Panc1 (cell line): ENCODE data around the gene ADCY4. TPM values are rescaled to one million over a fixed set of nuclear protein-coding genes. Genes with fewer than 3 reads are reported as not detected.

Experiments used
- ATAC-seq: fragments of 200-7000 bp; cut with Tn5 transposase; 2 replicates; pipeline ENCODE4 v1.9.1; 2020; ENCODE audit warnings: mild to moderate bottlenecking, moderate library complexity
- BruUV-seq: library from RNA; stranded (reverse); fragments of 400-500 nt; replicated peaks from 2 replicates; lab custom pipeline; 2021; lab: Mats Ljungman, UMichigan
- CTCF ChIA-PET: fragments of 300-600 bp; sonication (Branson Sonifier 250); formaldehyde crosslinking; loops from one replicate; lab custom pipeline; 2022; ENCODE audit warnings: antibody characterized with exemption; lab: Charles Lee
- POLR2A ChIA-PET: fragments of 300-600 bp; sonication (Branson Sonifier 250); formaldehyde crosslinking; loops from one replicate; lab custom pipeline; 2022; ENCODE audit warnings: antibody characterized with exemption; lab: Charles Lee
- DNase-seq: peaks from one replicate; pipeline ENCODE4 v3.0.0-alpha.2; 2010; ENCODE audit warnings: low read depth, low spot score
- H3K27ac ChIP-seq: 2 replicates; pipeline ENCODE4 v1.5.1; 2011; ENCODE audit warnings: mild to moderate bottlenecking, low read length, inconsistent platforms
- H3K27me3 ChIP-seq: fragments of 200-500 bp; sonication (Bioruptor generic); 2 replicates; pipeline ENCODE4 v1.6.0; 2014; ENCODE audit warnings: low read length, inconsistent platforms; ENCODE audit not compliant: control insufficient read depth, insufficient read depth
- H3K36me3 ChIP-seq: fragments of 200-500 bp; sonication (Bioruptor generic); 2 replicates; pipeline ENCODE4 v1.5.1; 2014; ENCODE audit warnings: inconsistent platforms, mild to moderate bottlenecking, low read length, moderate library complexity; ENCODE audit not compliant: control insufficient read depth, insufficient read depth
- H3K4me1 ChIP-seq: 2 replicates; pipeline ENCODE4 v1.5.1; 2011; ENCODE audit warnings: inconsistent platforms, mild to moderate bottlenecking, low read length, moderate library complexity; ENCODE audit not compliant: control insufficient read depth, insufficient read depth
- H3K4me3 ChIP-seq, 2 experiments: 2 replicates each; pipeline ENCODE4 v1.5.1; 2011 to 2012; ENCODE audit warnings: low read depth in 2 of 2, low read length in 2 of 2, mild to moderate bottlenecking in 2 of 2, inconsistent platforms in 1 of 2, moderate library complexity in 1 of 2
- H3K9me3 ChIP-seq: fragments of 200-500 bp; sonication (Bioruptor generic); 2 replicates; pipeline ENCODE4 v1.5.1; 2014; ENCODE audit warnings: low read depth, mild to moderate bottlenecking, inconsistent platforms, low read length, moderate library complexity; ENCODE audit not compliant: control insufficient read depth, insufficient read depth
- CTCF ChIP-seq: fragments of 450-650 bp; IDR thresholded peaks from 2 replicates; pipeline ENCODE4 v1.5.1; 2017; ENCODE audit warnings: mild to moderate bottlenecking
- POLR2AphosphoS5 ChIP-seq: IDR thresholded peaks from 2 replicates; pipeline ENCODE4 v1.6.1; 2012; ENCODE audit warnings: mild to moderate bottlenecking, low read depth, low read length, moderate library complexity
- REST ChIP-seq, 2 experiments: IDR thresholded peaks; 2 replicates each; pipeline ENCODE4 v1.6.1; 2011 to 2012; ENCODE audit warnings: low read depth in 2 of 2, control low read depth in 1 of 2, low read length in 1 of 2, mild to moderate bottlenecking in 1 of 2, moderate library complexity in 1 of 2; ENCODE audit not compliant: insufficient read depth in 1 of 2
- SIN3A ChIP-seq: IDR thresholded peaks from 2 replicates; pipeline ENCODE4 v1.6.1; 2012; ENCODE audit warnings: low read depth, mild to moderate bottlenecking, low read length, moderate library complexity, borderline replicate concordance; ENCODE audit not compliant: insufficient read depth
- TCF7L2 ChIP-seq: IDR thresholded peaks from 2 replicates; pipeline ENCODE4 v1.6.1; 2011; ENCODE audit warnings: mild to moderate bottlenecking, low read depth, low read length, inconsistent platforms
- in situ Hi-C: cut with HindIII; loops from 2 replicates; pipeline ENCODE4 v1.10.0; 2016; ENCODE audit warnings: low sequenced_read_pairs, low pct_unique_long_range_greater_than_20kb
- intact Hi-C: fragments of 100-400 bp; cut with micrococcal nuclease; formaldehyde crosslinking; loops from one replicate; pipeline ENCODE4 v1.10.0; 2022; ENCODE audit not compliant: unreplicated experiment
- total RNA-seq: library from RNA; stranded (reverse); gene quantifications from one replicate; pipeline ENCODE4 v1.2.1, GENCODE V29; 2021; ENCODE audit not compliant: unreplicated experiment

ADCY4 gene
- total RNA-seq, 1 experiment from 2014 or later, result 0.21 TPM

- ChIA-PET CTCF (no interaction called here), POLR2A (no interaction called here)
- ATAC-seq, result no peak
- H3K27me3 ChIP-seq, result no peaks in the 10 kb centered on the region
- in situ Hi-C loops, result no loop called here
- H3K9me3 ChIP-seq, result no peaks in the 10 kb centered on the region
- no peak for DNase-seq
- H3K36me3 ChIP-seq, result no peaks in the 10 kb centered on the region; the same call in 1 of the 2 replicates
- H3K4me3 ChIP-seq, result no peak overlapping the region
- H3K27ac ChIP-seq, result no peak overlapping the region
- no TSS peak for BruUV-seq
- TF ChIP-seq CTCF (no peak), SIN3A (no peak), REST (IDR thresholded peaks at IDR 0.05; ENCODE audit: insufficient read depth in 1 of 2, low read depth in 2 of 2, low read length in 1 of 2) (no peak), TCF7L2 (no peak), POLR2AphosphoS5 (no peak)
- intact Hi-C loops, result no loop called here
- H3K4me1 ChIP-seq, result peaks cover 3% of the 10 kb centered on the region; the same call in 1 of the 2 replicates
Measured at GRCh38 chr14:24361326-24361725, 26.5 kb upstream of the ADCY4 start.

GRCh38 chr14:24360281-24360680 is 25.4 kb upstream of the ADCY4 start:
- no peaks in the 10 kb centered on the region for H3K36me3 ChIP-seq
- H3K4me3 ChIP-seq, result no peak overlapping the region
- ATAC-seq, result no peak
- no peak overlapping the region for H3K27ac ChIP-seq
- no peak for TF ChIP-seq REST (IDR thresholded peaks at IDR 0.05; ENCODE audit: insufficient read depth in 1 of 2, low read depth in 2 of 2, low read length in 1 of 2)
- TF ChIP-seq POLR2AphosphoS5, result no peak
- no peak for TF ChIP-seq SIN3A
- no peak for TF ChIP-seq CTCF
- TF ChIP-seq TCF7L2, result no peak
- ChIA-PET POLR2A (interaction anchor here (0.6 kb wide), 1 partner anchor 25 kb away, joined by 6 read pairs; no protein-coding TSS in a partner anchor), CTCF (interaction anchor here (0.7 kb wide), 1 partner anchor 10 kb away, joined by 3 read pairs; no protein-coding TSS in a partner anchor)
- no peaks in the 10 kb centered on the region for H3K27me3 ChIP-seq
- no peaks in the 10 kb centered on the region for H3K9me3 ChIP-seq
- no peak for DNase-seq
- no peaks in the 10 kb centered on the region for H3K4me1 ChIP-seq
- in situ Hi-C loops, result no loop called here
- intact Hi-C loops, result no loop called here
- no TSS peak for BruUV-seq
